ENCODE measurements around the gene HSD17B8. TPM values are rescaled to one million over a fixed set of nuclear protein-coding genes. Genes with fewer than 3 reads are reported as not detected.

HSD17B8 gene
- total RNA-seq, 2 donors from 2014 or later = 5.7 to 6.8 TPM

GRCh38 chr6:33235221-33235634 is 30.8 kb downstream of the HSD17B8 start:
- no peaks in the 10 kb centered on the region for H3K36me3 ChIP-seq (ENCODE audit: control insufficient read depth, insufficient read depth, low read length)
- no peak overlapping the region for H3K4me3 ChIP-seq (ENCODE audit: low read length)
- peaks cover 6% of the 10 kb centered on the region for H3K27me3 ChIP-seq (ENCODE audit: control insufficient read depth, insufficient read depth, low read length, poor library complexity, severe bottlenecking)
- no peaks in the 10 kb centered on the region for H3K9me3 Mint-ChIP-seq
- H3K9ac ChIP-seq (ENCODE audit: extremely low read depth, low read length, poor library complexity, severe bottlenecking) = no peak overlapping the region
- H3K36me3 Mint-ChIP-seq (ENCODE audit: low read depth) = no peaks in the 10 kb centered on the region
- no peak overlapping the region for H3K27ac ChIP-seq (ENCODE audit: low read depth, low read length)
- no peaks in the 10 kb centered on the region for H3K4me1 ChIP-seq (ENCODE audit: control insufficient read depth, insufficient read depth, low read length)
- peak; percentile 57 for DNase-seq
- peak overlapping the region; percentile 74 for H3K27ac Mint-ChIP-seq
- no peak for TF ChIP-seq CTCF (conservative IDR thresholded peaks at IDR 0.05)
- WGBS, 2 experiments (ENCODE audit: insufficient coverage in 1 of 2, insufficient read length in 1 of 2) = 27 to 40% methylated on average over 6 of the region's 6 CpGs
- H3K27me3 Mint-ChIP-seq (ENCODE audit: insufficient read depth) = peaks cover 19% of the 10 kb centered on the region
- H3K4me3 Mint-ChIP-seq = no peak overlapping the region
- peaks cover 12% of the 10 kb centered on the region for H3K4me1 Mint-ChIP-seq
- no peaks in the 10 kb centered on the region for H3K9me3 ChIP-seq (ENCODE audit: control insufficient read depth, low read length)

- H3K4me3 Mint-ChIP-seq = no peak overlapping the region
- H3K36me3 Mint-ChIP-seq (ENCODE audit: low read depth) = no peaks in the 10 kb centered on the region
- no peak overlapping the region for H3K27ac Mint-ChIP-seq
- H3K4me1 Mint-ChIP-seq = peaks cover 12% of the 10 kb centered on the region
- Histone ChIP-seq H3K27ac (ENCODE audit: low read depth, low read length) (no peak overlapping the region), H3K36me3 (ENCODE audit: control insufficient read depth, insufficient read depth, low read length) (no peaks in the 10 kb centered on the region), H3K4me1 (ENCODE audit: control insufficient read depth, insufficient read depth, low read length) (no peaks in the 10 kb centered on the region), H3K27me3 (ENCODE audit: control insufficient read depth, insufficient read depth, low read length, poor library complexity, severe bottlenecking) (peaks cover 6% of the 10 kb centered on the region), H3K9me3 (ENCODE audit: control insufficient read depth, low read length) (no peaks in the 10 kb centered on the region), H3K4me3 (ENCODE audit: low read length) (no peak overlapping the region), H3K9ac (ENCODE audit: extremely low read depth, low read length, poor library complexity, severe bottlenecking) (no peak overlapping the region)
- no peak for TF ChIP-seq CTCF (conservative IDR thresholded peaks at IDR 0.05)
- H3K9me3 Mint-ChIP-seq = no peaks in the 10 kb centered on the region
- H3K27me3 Mint-ChIP-seq (ENCODE audit: insufficient read depth) = peaks cover 23% of the 10 kb centered on the region
- DNase-seq = peak; percentile 0
Measured at GRCh38 chr6:33236328-33236727, 31.9 kb downstream of the HSD17B8 start.

- Mint-ChIP-seq H3K4me1 (peaks cover 12% of the 10 kb centered on the region), H3K4me3 (no peak overlapping the region), H3K27ac (no peak overlapping the region), H3K36me3 (ENCODE audit: low read depth) (no peaks in the 10 kb centered on the region), H3K27me3 (ENCODE audit: insufficient read depth) (peaks cover 25% of the 10 kb centered on the region), H3K9me3 (no peaks in the 10 kb centered on the region)
- 86 to 91% methylated on average over 5 to 6 of the region's 6 CpGs for WGBS, 2 experiments (ENCODE audit: insufficient coverage in 1 of 2, insufficient read length in 1 of 2)
- H3K9me3 ChIP-seq (ENCODE audit: control insufficient read depth, low read length) = no peaks in the 10 kb centered on the region
- peak; percentile 9 for DNase-seq
- H3K27ac ChIP-seq (ENCODE audit: low read depth, low read length) = no peak overlapping the region
- no peaks in the 10 kb centered on the region for H3K36me3 ChIP-seq (ENCODE audit: control insufficient read depth, insufficient read depth, low read length)
- no peak overlapping the region for H3K4me3 ChIP-seq (ENCODE audit: low read length)
- no peak overlapping the region for H3K9ac ChIP-seq (ENCODE audit: extremely low read depth, low read length, poor library complexity, severe bottlenecking)
- H3K27me3 ChIP-seq (ENCODE audit: control insufficient read depth, insufficient read depth, low read length, poor library complexity, severe bottlenecking) = peaks cover 6% of the 10 kb centered on the region
- TF ChIP-seq CTCF (conservative IDR thresholded peaks at IDR 0.05) = no peak
- no peaks in the 10 kb centered on the region for H3K4me1 ChIP-seq (ENCODE audit: control insufficient read depth, insufficient read depth, low read length)
Measured at GRCh38 chr6:33236852-33237251, 32.4 kb downstream of the HSD17B8 start.
